HEK293 (cell line): Measurements from ENCODE around the gene SHMT2.

ENCODE experiments used
- CTCF ChIA-PET: fragments of 350-600 bp; formaldehyde crosslinking; extraction: SDS; loops from one replicate; lab custom pipeline; 2021; ENCODE audit warnings: antibody characterized with exemption; lab: Yijun Ruan, JAX
- POLR2A ChIA-PET: fragments of 300-600 bp; formaldehyde crosslinking; extraction: SDS; loops from one replicate; lab custom pipeline; 2020; ENCODE audit warnings: antibody characterized with exemption, inconsistent platforms; lab: Yijun Ruan, JAX
- H3K27ac ChIP-seq: fragments of 200-500 bp; sonication (Bioruptor generic); 2 replicates; pipeline ENCODE4 v1.5.1; 2014; ENCODE audit warnings: low read depth, low read length, control low read depth, inconsistent platforms; ENCODE audit errors: extremely low read depth
- H3K36me3 ChIP-seq, 2 experiments: fragments of 200-500 bp in 1 of 2; sonication (Bioruptor generic) in 1 of 2; 1 replicate in 1 of 2; 2 replicates in 1 of 2; pipeline ENCODE4 v1.5.1; 2014 to 2017; ENCODE audit warnings: inconsistent platforms in 2 of 2, low read length in 2 of 2; ENCODE audit not compliant: control insufficient read depth in 2 of 2, insufficient read depth in 1 of 2
- H3K4me1 ChIP-seq: fragments of 200-500 bp; sonication (Bioruptor generic); 2 replicates; pipeline ENCODE4 v1.5.1; 2014; ENCODE audit warnings: mild to moderate bottlenecking, low read length, inconsistent platforms; ENCODE audit not compliant: control insufficient read depth, insufficient read depth
- H3K4me3 ChIP-seq: 2 replicates; pipeline ENCODE4 v1.5.1; 2011; ENCODE audit warnings: low read depth, mild to moderate bottlenecking, control low read depth, low read length, moderate library complexity
- H3K9me3 ChIP-seq: fragments of 200-500 bp; sonication (Bioruptor generic); 2 replicates; pipeline ENCODE4 v1.5.1; 2014; ENCODE audit warnings: low read depth, low read length, inconsistent platforms; ENCODE audit not compliant: control insufficient read depth, insufficient read depth
- ATF2 ChIP-seq: fragments of 450-650 bp; formaldehyde crosslinking; IDR thresholded peaks from 2 replicates; pipeline ENCODE4 v1.5.1; 2016; ENCODE audit warnings: missing biosample characterization, missing genetic modification characterization, low read depth
- KLF10 ChIP-seq: fragments of 450-650 bp; IDR thresholded peaks from 2 replicates; pipeline ENCODE4 v1.5.1; 2018; ENCODE audit warnings: missing biosample characterization, mild to moderate bottlenecking, missing genetic modification characterization
- KLF16 ChIP-seq: fragments of 450-650 bp; formaldehyde crosslinking; IDR thresholded peaks from 2 replicates; pipeline ENCODE4 v1.5.1; 2017; ENCODE audit warnings: missing biosample characterization, missing genetic modification characterization
- KLF8 ChIP-seq: fragments of 450-650 bp; formaldehyde crosslinking; IDR thresholded peaks from 2 replicates; pipeline ENCODE4 v1.5.1; 2016; ENCODE audit warnings: missing biosample characterization, missing genetic modification characterization
- KLF9 ChIP-seq: fragments of 450-650 bp; formaldehyde crosslinking; IDR thresholded peaks from 2 replicates; pipeline ENCODE4 v1.5.1; 2016; ENCODE audit warnings: missing biosample characterization, missing genetic modification characterization, low read depth
- PRDM1 ChIP-seq: fragments of 450-650 bp; formaldehyde crosslinking; IDR thresholded peaks from 2 replicates; pipeline ENCODE4; 2016; ENCODE audit warnings: missing biosample characterization, missing genetic modification characterization
- RBAK ChIP-seq: fragments of 450-650 bp; formaldehyde crosslinking; IDR thresholded peaks from 2 replicates; pipeline ENCODE4 v1.5.1; 2016; ENCODE audit warnings: missing biosample characterization, missing genetic modification characterization
- SP2 ChIP-seq: fragments of 450-650 bp; formaldehyde crosslinking; IDR thresholded peaks from 2 replicates; pipeline ENCODE4 v1.5.1; 2016; ENCODE audit warnings: missing biosample characterization, missing genetic modification characterization
- TRIM28 ChIP-seq: IDR thresholded peaks from 2 replicates; pipeline ENCODE4 v1.6.1; 2011; ENCODE audit warnings: low read length, control low read depth, borderline replicate concordance
- ZEB2 ChIP-seq: fragments of 450-650 bp; formaldehyde crosslinking; IDR thresholded peaks from 2 replicates; pipeline ENCODE4 v1.5.1; 2016; ENCODE audit warnings: missing biosample characterization, missing genetic modification characterization
- ZFP37 ChIP-seq: fragments of 450-650 bp; formaldehyde crosslinking; IDR thresholded peaks from 2 replicates; pipeline ENCODE4 v1.5.1; 2016; ENCODE audit warnings: missing biosample characterization, missing genetic modification characterization
- ZNF146 ChIP-seq: fragments of 450-650 bp; formaldehyde crosslinking; IDR thresholded peaks from 2 replicates; pipeline ENCODE4 v1.5.1; 2016; ENCODE audit warnings: missing biosample characterization, missing genetic modification characterization
- ZNF18 ChIP-seq: fragments of 450-650 bp; formaldehyde crosslinking; IDR thresholded peaks from 2 replicates; pipeline ENCODE4 v1.5.1; 2016; ENCODE audit warnings: missing biosample characterization, missing genetic modification characterization
- ZNF341 ChIP-seq: fragments of 450-650 bp; formaldehyde crosslinking; IDR thresholded peaks from 2 replicates; pipeline ENCODE4; 2016; ENCODE audit warnings: low read depth, missing biosample characterization, missing genetic modification characterization
- ZNF37A ChIP-seq: fragments of 450-650 bp; IDR thresholded peaks from 2 replicates; pipeline ENCODE4 v1.5.1; 2018; ENCODE audit warnings: missing biosample characterization, missing genetic modification characterization
- ZNF449 ChIP-seq: fragments of 450-650 bp; formaldehyde crosslinking; IDR thresholded peaks from 2 replicates; pipeline ENCODE4 v1.5.1; 2017; ENCODE audit warnings: missing biosample characterization, mild to moderate bottlenecking, missing genetic modification characterization, moderate library complexity
- ZNF473 ChIP-seq: fragments of 450-650 bp; formaldehyde crosslinking; IDR thresholded peaks from 2 replicates; pipeline ENCODE4 v1.5.1; 2017; ENCODE audit warnings: missing biosample characterization, missing genetic modification characterization
- ZNF514 ChIP-seq: fragments of 450-650 bp; formaldehyde crosslinking; IDR thresholded peaks from 2 replicates; pipeline ENCODE4 v1.5.1; 2016; ENCODE audit warnings: missing biosample characterization, missing genetic modification characterization
- ZNF596 ChIP-seq: fragments of 450-650 bp; IDR thresholded peaks from 2 replicates; pipeline ENCODE4 v1.5.0; 2018; ENCODE audit warnings: missing biosample characterization, mild to moderate bottlenecking, missing genetic modification characterization, moderate library complexity
- ZNF692 ChIP-seq: fragments of 450-650 bp; formaldehyde crosslinking; IDR thresholded peaks from 2 replicates; pipeline ENCODE4 v1.5.1; 2016; ENCODE audit warnings: missing biosample characterization, missing genetic modification characterization
- ZNF777 ChIP-seq: fragments of 450-650 bp; formaldehyde crosslinking; IDR thresholded peaks from 2 replicates; pipeline ENCODE4 v1.5.1; 2017; ENCODE audit warnings: missing biosample characterization, missing genetic modification characterization, borderline replicate concordance
- TF ChIP-seq, protein P1 (sequence below): fragments of 450-650 bp; formaldehyde crosslinking; IDR thresholded peaks from 2 replicates; pipeline ENCODE4 v1.5.1; 2016; ENCODE audit warnings: missing biosample characterization, missing genetic modification characterization

The SHMT2 gene

DNA sequence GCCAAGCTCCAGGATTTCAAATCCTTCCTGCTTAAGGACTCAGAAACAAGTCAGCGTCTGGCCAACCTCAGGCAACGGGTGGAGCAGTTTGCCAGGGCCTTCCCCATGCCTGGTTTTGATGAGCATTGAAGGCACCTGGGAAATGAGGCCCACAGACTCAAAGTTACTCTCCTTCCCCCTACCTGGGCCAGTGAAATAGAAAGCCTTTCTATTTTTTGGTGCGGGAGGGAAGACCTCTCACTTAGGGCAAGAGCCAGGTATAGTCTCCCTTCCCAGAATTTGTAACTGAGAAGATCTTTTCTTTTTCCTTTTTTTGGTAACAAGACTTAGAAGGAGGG lies 4.7 kb downstream of the SHMT2 start:
- TF ChIP-seq TRIM28 (no peak), PRDM1 (tag by site-specific recombination) (peak; percentile 62), ZNF449 (tag by site-specific recombination) (peak; percentile 67; the same call in 1 of the 2 replicates)
- Histone ChIP-seq H3K4me1 (peaks cover 21% of the 10 kb centered on the region), H3K9me3 (no peaks in the 10 kb centered on the region), H3K4me3 (no peak overlapping the region), H3K27ac (peak overlapping the region; percentile 66), H3K36me3 (peaks cover 0 to 55% of the 10 kb centered on the region in 2 experiments; a peak in 1 of 3 replicates)
- ChIA-PET CTCF (interaction anchor here (0.7 to 23.3 kb wide), 3 partner anchors 6 to 224 kb away, joined by 5 to 628 read pairs (median 192); partner anchors contain the start of gene NXPH4), POLR2A (interaction anchor here (0.6 to 1.3 kb wide), 2 partner anchors 13 to 16 kb away, joined by 3 read pairs; no protein-coding TSS in a partner anchor)

DNA sequence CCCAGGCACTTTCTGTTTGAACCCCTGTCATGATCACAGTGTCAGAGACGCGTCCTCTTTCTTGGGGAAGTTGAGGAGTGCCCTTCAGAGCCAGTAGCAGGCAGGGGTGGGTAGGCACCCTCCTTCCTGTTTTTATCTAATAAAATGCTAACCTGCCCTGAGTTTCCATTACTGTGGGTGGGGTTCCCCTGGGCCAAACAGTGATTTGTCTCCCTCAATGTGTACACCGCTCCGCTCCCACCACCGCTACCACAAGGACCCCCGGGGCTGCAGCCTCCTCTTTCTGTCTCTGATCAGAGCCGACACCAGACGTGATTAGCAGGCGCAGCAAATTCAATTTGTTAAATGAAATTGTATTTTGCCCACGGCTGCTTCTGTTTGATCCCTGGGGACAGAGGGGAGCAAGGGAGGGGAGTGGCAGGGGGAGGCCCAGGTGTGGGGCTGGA lies 5.1 kb downstream of the SHMT2 start:
- H3K4me3 ChIP-seq = no peak overlapping the region
- peaks cover 21% of the 10 kb centered on the region for H3K4me1 ChIP-seq
- ChIA-PET CTCF (interaction anchor here (13.7 to 23.3 kb wide), 2 partner anchors 5 to 19 kb away, joined by 192 to 628 read pairs; partner anchors contain the start of gene NXPH4), POLR2A (no interaction called here)
- TF ChIP-seq KLF8 (tag by site-specific recombination) (no peak), ZNF146 (no peak), KLF16 (tag by site-specific recombination) (no peak), ZNF37A (tag by site-specific recombination) (no peak), KLF9 (tag by site-specific recombination) (no peak), ZFP37 (no peak), ZNF341 (tag by site-specific recombination) (no peak), RBAK (tag by site-specific recombination) (no peak), ZNF514 (tag by site-specific recombination) (no peak), ZNF777 (tag by site-specific recombination) (no peak)
- TF ChIP-seq, protein P1, sequence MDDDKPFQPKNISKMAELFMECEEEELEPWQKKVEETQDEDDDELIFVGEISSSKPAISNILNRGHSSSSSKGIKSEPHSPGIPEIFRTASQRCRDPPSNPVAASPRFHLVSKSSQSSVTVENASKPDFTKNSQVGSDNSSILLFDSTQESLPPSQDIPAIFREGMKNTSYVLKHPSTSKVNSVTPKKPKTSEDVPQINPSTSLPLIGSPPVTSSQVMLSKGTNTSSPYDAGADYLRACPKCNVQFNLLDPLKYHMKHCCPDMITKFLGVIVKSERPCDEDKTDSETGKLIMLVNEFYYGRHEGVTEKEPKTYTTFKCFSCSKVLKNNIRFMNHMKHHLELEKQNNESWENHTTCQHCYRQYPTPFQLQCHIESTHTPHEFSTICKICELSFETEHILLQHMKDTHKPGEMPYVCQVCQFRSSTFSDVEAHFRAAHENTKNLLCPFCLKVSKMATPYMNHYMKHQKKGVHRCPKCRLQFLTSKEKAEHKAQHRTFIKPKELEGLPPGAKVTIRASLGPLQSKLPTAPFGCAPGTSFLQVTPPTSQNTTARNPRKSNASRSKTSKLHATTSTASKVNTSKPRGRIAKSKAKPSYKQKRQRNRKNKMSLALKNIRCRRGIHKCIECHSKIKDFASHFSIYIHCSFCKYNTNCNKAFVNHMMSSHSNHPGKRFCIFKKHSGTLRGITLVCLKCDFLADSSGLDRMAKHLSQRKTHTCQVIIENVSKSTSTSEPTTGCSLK = no peak
- no peaks in the 10 kb centered on the region for H3K9me3 ChIP-seq
- H3K27ac ChIP-seq = peak overlapping the region; percentile 66
- H3K36me3 ChIP-seq = peaks cover 0 to 55% of the 10 kb centered on the region in 2 experiments; a peak in 1 of 3 replicates

DNA sequence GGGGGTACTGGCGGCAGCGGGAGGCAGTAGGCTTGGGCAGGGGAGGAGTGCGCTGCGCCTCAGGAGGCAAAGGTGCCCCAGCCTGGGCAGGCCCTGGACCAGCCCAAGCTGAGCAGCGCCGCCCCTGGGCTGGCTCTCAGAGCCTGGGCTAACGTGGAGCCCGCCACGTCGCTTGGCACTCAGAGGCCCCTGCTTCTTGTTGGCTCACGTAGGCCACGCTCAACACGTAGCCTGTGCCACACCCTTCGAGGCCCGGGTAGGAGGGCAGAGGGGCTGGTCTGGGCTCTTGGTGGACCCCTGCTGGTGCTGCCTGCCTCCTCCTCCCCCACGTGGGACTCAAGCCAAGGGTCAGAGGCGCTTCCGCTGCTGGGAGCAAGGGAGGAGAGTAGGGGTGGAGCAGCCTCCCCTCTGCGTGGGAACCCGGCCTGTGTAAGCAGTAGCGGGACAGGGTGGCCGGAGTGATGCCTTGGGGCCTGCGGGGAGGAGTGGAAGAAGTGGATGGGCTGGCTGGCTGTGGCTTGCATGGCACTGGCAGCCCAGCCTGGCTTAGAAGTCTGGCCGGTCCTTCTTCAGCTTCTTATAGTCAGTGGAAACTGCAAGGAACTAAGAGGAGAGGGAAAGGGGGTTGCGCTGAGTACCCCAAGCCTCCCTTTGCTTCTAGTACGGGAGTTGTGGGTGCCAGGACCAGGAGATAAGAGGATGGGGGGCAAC lies 5.7 kb downstream of the SHMT2 start:
- ChIA-PET CTCF (interaction anchor here (23.3 kb wide), 1 partner anchor 19 kb away, joined by 628 read pairs; the partner anchor contains the start of gene NXPH4), POLR2A (interaction anchor here (0.8 to 1.0 kb wide), 2 partner anchors 8 to 9 kb away, joined by 3 read pairs; no protein-coding TSS in a partner anchor)
- peaks cover 0 to 55% of the 10 kb centered on the region in 2 experiments; a peak in 1 of 3 replicates for H3K36me3 ChIP-seq
- peak overlapping the region; percentile 66 for H3K27ac ChIP-seq
- H3K9me3 ChIP-seq = no peaks in the 10 kb centered on the region
- no peak overlapping the region for H3K4me3 ChIP-seq
- H3K4me1 ChIP-seq = peaks cover 23% of the 10 kb centered on the region
- no peak for TF ChIP-seq ATF2 (tag by site-specific recombination)
- no peak for TF ChIP-seq ZNF18
- TF ChIP-seq ZEB2 (tag by site-specific recombination) = peak; percentile 64
- no peak for TF ChIP-seq ZNF596 (tag by site-specific recombination)
- TF ChIP-seq ZNF473 (tag by site-specific recombination) = no peak
- TF ChIP-seq KLF10 (tag by site-specific recombination) = peak; percentile 73
- TF ChIP-seq ZNF692 = peak; percentile 92
- peak; percentile 77 for TF ChIP-seq SP2 (tag by site-specific recombination)
